Measurements from ENCODE around the gene CFAP107.

CFAP107 gene

GRCh38 chr1:12745126-12745991 lies 641 bp upstream of the CFAP107 start:
- no peak for DNase-seq

- no peak for DNase-seq
Observed at GRCh38 chr1:12748778-12749355, 2.9 kb downstream of the CFAP107 start.

- DNase-seq = no peak
Observed at GRCh38 chr1:12754738-12755137, 8.7 kb downstream of the CFAP107 start.

GRCh38 chr1:12756273-12756672 lies 10.3 kb downstream of the CFAP107 start:
- no peak for DNase-seq

- DNase-seq = no peak
Observed at GRCh38 chr1:12756768-12757413, 10.9 kb downstream of the CFAP107 start.

- no peak for DNase-seq
Observed at GRCh38 chr1:12757836-12758235, 11.8 kb downstream of the CFAP107 start.

- no peak for DNase-seq
Observed at GRCh38 chr1:12760256-12760795, 14.3 kb downstream of the CFAP107 start.

GRCh38 chr1:12761781-12762180 lies 15.8 kb downstream of the CFAP107 start:
- no peak for DNase-seq

GRCh38 chr1:12762766-12763165 lies 16.8 kb downstream of the CFAP107 start:
- DNase-seq = no peak

GRCh38 chr1:12763479-12763878 lies 17.5 kb downstream of the CFAP107 start:
- DNase-seq = no peak

- no peak for DNase-seq
Observed at GRCh38 chr1:12764016-12764415, 18.0 kb downstream of the CFAP107 start.

GRCh38 chr1:12769031-12769430 lies 23.0 kb downstream of the CFAP107 start:
- no peak for DNase-seq

GRCh38 chr1:12769976-12770505 lies 24.0 kb downstream of the CFAP107 start:
- DNase-seq = no peak

GRCh38 chr1:12770620-12771019 lies 24.6 kb downstream of the CFAP107 start:
- DNase-seq = no peak

GRCh38 chr1:12771186-12771585 lies 25.2 kb downstream of the CFAP107 start:
- no peak for DNase-seq

- DNase-seq = no peak
Observed at GRCh38 chr1:12772520-12772919, 26.5 kb downstream of the CFAP107 start.

GRCh38 chr1:12773438-12773837 lies 27.4 kb downstream of the CFAP107 start, which contains the start of gene PRAMEF12:
Gene PRAMEF12, plus strand, starts transcription at chr1:12773738. Its CDS starts 1,130 bp downstream, at chr1:12774868.
- no peak for DNase-seq

GRCh38 chr1:12774801-12775345 lies 28.9 kb downstream of the CFAP107 start:
- no peak for DNase-seq

GRCh38 chr1:12775443-12775842 lies 29.4 kb downstream of the CFAP107 start:
- DNase-seq = no peak

GRCh38 chr1:12776801-12777557 lies 31.0 kb downstream of the CFAP107 start:
- no peak for DNase-seq

GRCh38 chr1:12778061-12778460 lies 32.1 kb downstream of the CFAP107 start:
- DNase-seq = no peak

- no peak for DNase-seq
Observed at GRCh38 chr1:12778907-12779306, 32.9 kb downstream of the CFAP107 start.
